CD4-positive, alpha-beta T cell treated with Interleukin-1 beta for 1 hour (primary cell): ENCODE measurements around the gene ULK1.
A peak's percentile ranks its signal among the peaks of the same experiment; 100 is the strongest.

ENCODE experiments used
- DNase-seq, 2 donors: peaks; one replicate each; pipeline ENCODE4 v3.0.0-alpha.2; 2020 to 2022

ULK1 gene

GRCh38 chr12:131892711-131893604 lies 1.5 kb upstream of the ULK1 start:
- DNase-seq, result no peak

GRCh38 chr12:131893605-131894312 lies 663 bp upstream of the ULK1 start:
- no peak for DNase-seq

- no peak for DNase-seq
Measured at GRCh38 chr12:131894981-131895639, 688 bp downstream of the ULK1 start.

- peak in 1 of 2 donors; percentile 10 for DNase-seq
Measured at GRCh38 chr12:131895640-131896079, 1.2 kb downstream of the ULK1 start.

GRCh38 chr12:131896080-131896810 lies 1.8 kb downstream of the ULK1 start:
- DNase-seq, result peak; percentile 65 to 75

DNA sequence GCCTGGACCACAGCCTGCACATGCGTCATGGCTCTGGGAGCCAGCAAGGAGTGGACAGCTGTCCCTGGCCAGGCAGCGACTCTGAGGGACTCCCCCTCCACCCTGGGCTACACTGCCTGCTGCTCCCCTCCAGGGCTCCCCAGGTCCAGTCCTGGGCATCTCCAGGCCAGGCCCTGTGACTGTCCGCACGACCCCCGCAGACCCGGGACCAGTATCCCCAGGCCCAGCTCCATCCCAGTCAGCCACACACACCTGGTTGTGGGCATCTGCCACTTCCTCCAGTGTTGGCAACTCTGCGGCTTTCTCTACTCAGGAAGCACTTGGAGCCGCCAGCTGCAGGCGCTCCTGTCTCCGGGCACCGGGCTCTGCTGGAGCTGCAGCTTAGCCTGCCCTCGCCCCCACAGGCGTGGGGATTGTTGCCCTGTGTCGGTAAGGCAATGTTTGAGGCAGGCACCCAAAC lies 2.4 kb downstream of the ULK1 start:
- no peak for DNase-seq

DNA sequence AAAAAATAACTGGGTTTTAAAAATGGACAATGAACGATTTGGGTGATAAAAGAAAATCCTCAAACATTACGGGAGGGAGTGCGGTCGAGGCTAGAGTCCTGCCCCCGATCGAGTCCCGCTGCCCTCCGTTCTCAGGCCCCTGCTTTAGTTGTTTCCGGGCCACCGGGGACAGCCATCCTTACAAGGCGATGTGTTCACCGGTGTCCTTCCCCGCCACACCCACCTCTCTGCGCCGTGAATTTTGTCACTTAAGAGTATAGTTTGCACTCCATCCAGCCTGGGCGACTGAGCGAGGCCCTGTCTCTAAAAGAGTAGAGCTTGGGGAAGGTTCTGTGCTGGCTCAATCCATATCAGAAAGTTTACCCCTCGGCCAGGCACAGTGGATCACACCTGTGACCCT lies 2.9 kb downstream of the ULK1 start:
- no peak for DNase-seq

GRCh38 chr12:131897875-131898274 lies 3.5 kb downstream of the ULK1 start:
- DNase-seq, result no peak

GRCh38 chr12:131900397-131900796 lies 6.0 kb downstream of the ULK1 start:
- DNase-seq, result no peak

DNA sequence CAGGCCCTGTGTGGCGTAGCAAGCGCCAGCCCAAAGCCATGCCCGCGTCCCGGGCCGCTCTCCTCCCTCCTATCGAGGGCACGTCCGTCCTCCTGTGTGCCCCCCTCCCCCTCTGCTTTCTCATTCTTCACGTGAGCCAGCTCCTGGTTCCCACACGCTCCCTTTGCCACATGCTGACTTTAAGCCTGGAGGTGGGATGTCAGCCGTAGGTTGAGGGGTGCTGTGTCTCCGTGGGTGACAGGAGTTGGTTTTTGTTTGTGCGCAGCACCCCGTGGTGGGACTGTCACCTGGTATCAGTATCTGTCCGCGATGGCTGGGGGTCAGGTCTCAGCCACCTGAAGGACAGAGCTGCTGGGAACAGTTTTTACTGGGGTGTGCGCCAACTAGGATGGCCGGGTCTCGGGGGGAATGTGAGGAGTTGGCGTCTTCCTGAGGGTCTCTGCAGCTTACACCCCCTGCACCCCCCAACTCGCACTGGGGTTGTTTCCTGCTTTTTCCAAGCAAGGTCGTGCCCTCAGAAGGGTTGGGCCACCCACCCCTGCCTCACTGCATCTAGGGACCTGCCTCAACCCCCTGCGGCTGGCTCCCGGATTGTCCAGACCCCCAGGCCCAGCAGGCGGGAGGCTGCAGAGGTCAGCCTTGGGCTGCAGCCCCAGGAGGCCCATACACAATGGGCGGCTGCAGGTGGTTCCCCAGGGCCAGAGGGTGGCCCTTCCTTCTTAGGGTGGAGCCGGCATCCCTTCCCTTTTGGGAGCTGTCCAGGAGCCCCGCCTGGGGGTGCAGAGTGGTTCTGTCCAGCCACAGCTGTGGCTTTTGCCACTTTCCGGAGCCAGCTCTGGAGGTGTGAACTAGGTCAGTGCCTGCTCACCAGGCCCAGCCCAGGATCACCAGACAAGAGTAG lies 7.3 kb downstream of the ULK1 start:
- DNase-seq, result no peak

DNA sequence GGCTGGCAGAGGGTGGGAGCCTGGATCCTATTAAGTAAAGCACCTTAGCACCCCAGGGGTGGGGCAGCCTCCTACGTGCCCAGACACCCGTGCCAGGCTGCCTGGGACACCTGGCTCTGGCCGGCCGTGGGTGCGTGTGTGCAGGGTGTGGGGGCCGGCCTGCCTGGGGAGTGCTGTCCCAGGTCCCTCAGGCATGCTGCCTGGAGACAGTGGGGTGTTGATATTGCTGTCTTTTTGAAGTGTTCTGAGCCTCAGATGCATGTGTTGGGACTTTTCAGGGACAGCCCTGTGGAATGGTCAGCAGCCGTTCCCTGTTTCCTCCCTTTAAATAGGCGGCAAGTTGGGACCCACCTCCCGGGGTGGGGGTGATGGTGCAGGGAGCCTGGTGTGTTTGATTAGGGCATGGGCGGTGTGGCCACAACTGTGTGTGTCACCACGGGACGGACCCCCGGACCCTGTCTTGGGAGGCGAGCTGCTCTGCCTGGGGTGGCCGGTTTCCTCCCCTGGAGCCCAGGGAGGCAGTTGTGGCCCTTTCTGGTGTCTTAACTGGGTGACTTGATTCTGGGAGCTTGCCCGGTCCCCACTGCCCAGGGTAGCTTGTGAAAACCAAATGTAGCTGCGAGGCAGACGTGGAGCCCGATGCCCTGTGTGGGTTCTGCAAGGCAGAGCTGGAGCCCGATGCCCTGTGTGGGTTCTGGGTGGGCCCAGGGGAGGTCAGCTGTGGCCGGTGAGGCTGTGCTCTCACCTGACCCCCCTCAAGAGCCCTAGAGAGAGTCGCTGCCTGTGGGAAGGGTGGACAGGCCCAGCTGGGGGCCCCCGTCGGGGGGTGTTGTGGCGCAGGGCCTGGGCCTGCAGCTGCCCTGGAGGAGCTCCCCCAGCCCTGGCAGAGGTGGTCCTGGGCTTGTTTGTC lies 8.2 kb downstream of the ULK1 start:
- DNase-seq, result no peak

DNA sequence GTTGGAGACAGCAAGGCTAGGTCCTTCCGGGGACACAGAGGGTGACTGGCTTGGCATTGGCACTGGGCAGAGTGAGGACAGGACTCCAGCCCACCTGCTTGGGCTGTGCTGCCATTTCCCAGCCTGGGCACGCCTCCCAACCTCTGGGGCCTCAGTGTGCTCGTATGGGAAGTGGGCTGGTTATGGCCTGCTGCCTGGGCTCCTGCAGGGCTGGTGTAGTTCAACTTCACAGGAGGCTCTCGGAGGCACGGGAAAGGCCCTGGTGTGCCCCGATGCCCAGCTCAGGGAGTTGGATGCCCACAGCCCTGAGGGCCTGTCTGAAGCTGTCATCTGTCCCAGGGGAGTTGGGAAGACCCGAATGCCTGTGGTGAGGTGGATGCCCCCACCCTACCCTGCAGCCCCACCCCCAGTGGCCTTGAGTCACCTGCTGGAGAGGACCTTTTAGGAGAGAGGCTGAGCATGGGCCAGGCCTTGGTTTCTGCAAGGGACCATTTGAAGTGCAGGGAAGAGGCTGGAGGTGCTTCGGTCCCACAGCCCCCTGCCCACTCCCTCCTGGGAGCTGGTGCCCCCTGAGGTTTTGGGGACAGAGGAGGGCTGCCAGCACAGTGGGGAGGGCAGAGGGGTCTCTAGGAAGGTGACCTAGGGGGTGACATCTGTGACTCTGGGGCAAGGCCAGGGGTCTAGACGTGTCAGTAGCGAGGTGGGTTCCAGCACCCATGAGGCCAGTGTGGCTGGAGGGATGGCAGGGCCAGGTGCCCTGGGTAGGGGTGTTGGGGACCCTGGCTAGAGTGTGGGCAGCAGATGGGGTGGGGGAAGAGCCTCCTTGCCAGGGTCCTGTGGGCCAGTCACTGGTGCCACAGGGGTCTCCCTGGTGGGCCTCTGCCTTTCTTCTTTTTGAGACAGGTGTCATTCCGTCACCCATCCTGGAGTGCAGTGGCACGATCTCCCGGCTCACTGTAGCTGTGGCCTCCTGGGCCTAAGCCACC lies 9.1 kb downstream of the ULK1 start:
- DNase-seq, result no peak

- no peak for DNase-seq
Measured at GRCh38 chr12:131904346-131904745, 9.9 kb downstream of the ULK1 start.

- DNase-seq, result no peak
Measured at GRCh38 chr12:131905081-131905629, 10.7 kb downstream of the ULK1 start.

DNA sequence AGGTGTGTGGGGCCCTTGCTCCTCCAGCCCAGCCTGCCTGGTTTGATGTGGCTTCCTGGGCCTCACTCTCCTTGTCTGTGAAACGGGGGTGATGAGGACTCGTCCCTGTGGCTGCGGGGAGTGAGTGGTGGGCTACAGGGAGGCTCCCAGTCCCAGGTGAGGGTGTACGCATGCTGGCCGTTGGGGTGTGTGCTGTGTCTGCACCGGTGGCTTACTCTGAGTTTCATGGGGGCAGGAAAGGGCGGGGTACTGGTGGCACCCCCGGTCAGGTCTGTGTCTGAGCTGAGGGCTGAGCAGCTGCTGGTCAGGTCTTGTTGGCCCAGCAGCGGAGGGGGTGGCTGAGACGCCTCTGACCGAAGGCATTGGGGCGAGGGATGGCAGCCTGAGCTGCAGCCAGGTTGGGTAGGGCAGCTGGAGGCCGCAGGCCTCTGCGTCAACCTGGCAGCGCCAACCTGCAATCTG lies 11.2 kb downstream of the ULK1 start:
- no peak for DNase-seq

DNA sequence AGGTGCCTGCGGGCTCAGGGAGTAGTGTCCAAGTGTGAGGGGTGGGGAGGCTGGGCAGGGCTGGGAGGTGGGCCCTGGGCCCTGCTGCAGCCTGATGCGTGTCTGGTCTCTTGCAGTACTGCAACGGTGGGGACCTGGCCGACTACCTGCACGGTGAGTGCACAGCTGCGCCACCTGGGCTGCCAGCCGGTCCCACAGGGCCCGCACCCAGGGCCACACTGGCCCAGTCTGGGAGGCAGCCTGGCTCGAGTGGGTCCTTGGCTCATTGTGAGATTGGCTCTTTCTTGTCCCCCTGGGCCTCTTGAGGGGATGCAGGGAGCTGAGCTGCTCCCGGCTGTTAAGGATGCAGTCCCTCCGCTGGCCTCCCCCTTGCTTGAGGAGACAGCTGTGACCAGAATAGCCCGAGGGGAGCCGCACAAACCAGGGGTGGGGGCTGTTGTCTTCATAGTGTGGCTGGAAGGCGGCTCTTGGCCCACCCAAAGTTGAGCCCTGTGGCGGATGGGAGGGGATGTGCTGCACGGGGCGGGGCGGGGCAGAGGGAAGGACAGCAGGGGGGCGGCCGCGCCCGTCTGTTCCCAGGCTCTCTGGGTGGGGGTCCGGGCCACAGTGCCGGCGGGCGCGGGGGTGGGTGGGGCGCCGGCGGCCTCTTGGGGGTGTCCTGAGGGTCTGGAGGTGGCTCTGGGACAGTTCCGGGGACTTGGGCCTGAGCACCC lies 13.1 kb downstream of the ULK1 start:
- DNase-seq, result no peak

DNA sequence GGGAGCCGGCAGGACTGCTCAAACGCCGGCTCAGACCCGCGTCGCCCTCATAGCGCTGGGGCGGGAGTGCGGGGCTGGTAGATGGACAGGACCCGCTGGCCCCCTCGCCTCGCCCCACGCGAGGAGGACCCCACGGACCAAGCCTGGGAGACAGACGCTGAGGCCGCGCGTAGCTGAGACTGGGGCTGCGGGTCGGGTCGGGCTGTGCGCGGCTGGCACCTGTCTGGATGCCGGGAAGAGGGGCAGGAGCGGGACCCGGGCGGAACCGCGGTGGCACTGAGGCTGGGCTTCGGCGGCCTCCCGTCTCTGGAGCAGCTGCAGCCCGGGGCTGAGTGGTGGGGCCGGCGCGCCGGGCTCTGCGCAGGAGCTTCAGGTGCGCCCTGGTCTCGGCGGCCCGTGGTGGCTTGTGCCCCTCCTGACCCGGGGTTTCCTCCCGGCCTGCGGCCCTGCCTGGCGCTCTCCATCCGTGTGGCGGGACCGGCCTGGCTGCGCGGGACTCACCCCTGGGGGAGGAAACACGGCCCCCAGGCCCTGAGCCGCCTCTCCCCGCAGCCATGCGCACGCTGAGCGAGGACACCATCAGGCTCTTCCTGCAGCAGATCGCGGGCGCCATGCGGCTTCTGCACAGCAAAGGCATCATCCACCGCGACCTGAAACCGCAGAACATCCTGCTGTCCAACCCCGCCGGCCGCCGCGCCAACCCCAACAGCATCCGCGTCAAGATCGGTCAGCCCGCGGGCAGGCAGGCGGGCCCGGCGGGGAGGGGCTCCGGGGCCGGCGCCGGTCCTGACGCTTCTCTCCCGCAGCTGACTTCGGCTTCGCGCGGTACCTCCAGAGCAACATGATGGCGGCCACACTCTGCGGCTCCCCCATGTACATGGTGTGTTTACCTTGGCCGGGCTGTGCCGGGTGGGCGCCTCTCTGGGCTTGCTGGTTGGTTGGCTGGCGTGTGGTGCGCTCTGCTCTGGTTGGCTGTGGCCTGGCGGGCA lies 14.0 kb downstream of the ULK1 start:
- no peak for DNase-seq
